Spleen (tissue), 11 donors: ENCODE measurements around the gene DNAAF1. TPM values are rescaled to one million over a fixed set of nuclear protein-coding genes. Genes with fewer than 3 reads are reported as not detected.
"Not testable (repeated sequence)": the region's sequence is repeated elsewhere in the genome, so short reads cannot be mapped to it uniquely, and the experiment has no call there.

Experiments
- DNase-seq: peaks from one replicate; pipeline ENCODE4 v3.0.0-alpha.2; 2020
- H3K27ac ChIP-seq, 8 donors: fragments of 200-600 bp; sonication (generic) in 7 of 8; 1 replicate in 4 of 8; 2 replicates in 4 of 8; pipeline versions ENCODE4 v1.5.0 to v1.8.0; 2016 to 2021; ENCODE audit warnings: inconsistent platforms in 4 of 8, mild to moderate bottlenecking in 4 of 8, moderate library complexity in 1 of 8
- H3K27me3 ChIP-seq, 7 donors: fragments of 200-600 bp; sonication (generic) in 6 of 7; replicated peaks in 1 of 7; 1 replicate in 4 of 7; 2 replicates in 3 of 7; pipeline versions ENCODE4 v1.5.0 to v1.8.0; 2016 to 2021; ENCODE audit warnings: inconsistent platforms in 3 of 7, mild to moderate bottlenecking in 1 of 7
- H3K36me3 ChIP-seq, 6 donors: fragments of 200-600 bp; sonication (generic) in 5 of 6; 1 replicate in 4 of 6; 2 replicates in 2 of 6; pipeline versions ENCODE4 v1.5.0 to v1.8.0; 2016 to 2021; ENCODE audit warnings: inconsistent platforms in 2 of 6
- H3K4me1 ChIP-seq, 6 donors: fragments of 200-600 bp; sonication (generic) in 5 of 6; 1 replicate in 3 of 6; 2 replicates in 3 of 6; pipeline versions ENCODE4 v1.5.0 to v1.8.0; 2016 to 2021; ENCODE audit warnings: inconsistent platforms in 3 of 6
- H3K4me3 ChIP-seq, 8 donors: fragments of 200-600 bp; sonication (generic) in 7 of 8; 1 replicate in 4 of 8; 2 replicates in 4 of 8; pipeline versions ENCODE4 v1.5.0 to v1.8.0; 2016 to 2021; ENCODE audit warnings: inconsistent platforms in 4 of 8, mild to moderate bottlenecking in 4 of 8, moderate library complexity in 2 of 8
- H3K9me3 ChIP-seq, 8 donors: fragments of 200-600 bp; sonication (generic) in 7 of 8; 1 replicate in 4 of 8; 2 replicates in 4 of 8; pipeline versions ENCODE4 v1.5.0 to v1.8.0; 2016 to 2021; ENCODE audit warnings: inconsistent platforms in 4 of 8
- CTCF ChIP-seq, 11 experiments: fragments of 200-600 bp in 7 of 11; fragments of 450-650 bp in 4 of 11; sonication (generic) in 4 of 11; IDR thresholded peaks in 8 of 11; conservative IDR thresholded peaks in 3 of 11; 1 replicate in 7 of 11; 2 replicates in 4 of 11; pipeline versions ENCODE4 v1.4.0 to v1.8.0; 2016 to 2021; ENCODE audit warnings: antibody characterized with exemption in 11 of 11, inconsistent platforms in 4 of 11, mild to moderate bottlenecking in 1 of 11
- POLR2A ChIP-seq, 3 donors: fragments of 450-650 bp; IDR thresholded peaks; one replicate each; pipeline ENCODE4 v1.5.1; 2017; ENCODE audit warnings: antibody characterized with exemption in 3 of 3, mild to moderate bottlenecking in 1 of 3
- POLR2AphosphoS5 ChIP-seq, 3 donors: sonication (generic); formaldehyde crosslinking; IDR thresholded peaks; one replicate each; pipeline ENCODE4 v1.5.1; 2017; ENCODE audit warnings: antibody characterized with exemption in 3 of 3
- WGBS, 5 donors: extraction: QIAGEN DNeasy Blood & Tissue Kit in 3 of 5; methylation state at CpG; one replicate each; pipeline versions ENCODE4 v1.1.5 to v1.1.7; 2013 to 2018; 5-methylcytosine and 5-hydroxymethylcytosine counted together
- intact Hi-C: fragments of 100-400 bp; cut with DNase I; formaldehyde crosslinking; loops from one replicate; pipeline ENCODE4 v1.15.0; 2023; ENCODE audit warnings: low total_unique reads
- polyA plus RNA-seq, 3 donors: library from polyadenylated mRNA; stranded (reverse); fragments of 200-250 nt; gene quantifications; one replicate each; pipeline ENCODE4 v1.2.1, GENCODE V29; 2013
- total RNA-seq, 7 donors: library from RNA; depleted of rRNA in 3 of 7; stranded (reverse); fragments of >200 nt in 3 of 7; fragmentation: NEBNext Ultra II Directional in 4 of 7; extraction: Animal tissue kit (Norgen Biotek cat#: 25700) in 4 of 7; gene quantifications; one replicate each; pipeline versions ENCODE4 v1.1.0 to v1.2.1, GENCODE V29; 2016 to 2021
- donor health status: healthy with polysubstance abuse.
- donor health status: DM: no; HTN: no; CAD: no; lungs with moderate emphysema.
- donor health status: DM: no; HTN: no; CAD: no.
- donor health status: Bipolar disorder and iron deficiency.
- donor health status: healthy.
- donor health status: DM: no; HTN: no; CAD: no.
- donor health status: DM: yes; HTN: yes; CAD: no.

The DNAAF1 gene
- total and polyA plus RNA-seq, 10 donors, result 0.20 to 4.3 (median 1.3) TPM; not detected in 1

GRCh38 chr16:84199861-84200260, 54.8 kb downstream of the DNAAF1 start:
- Histone ChIP-seq H3K4me3 (no peak overlapping the region), H3K4me1 (peaks cover 0 to 8% (median 0%) of the 10 kb centered on the region in 6 donors), H3K36me3 (no peaks in the 10 kb centered on the region), H3K9me3 (no peaks in the 10 kb centered on the region), H3K27ac (peak overlapping the region in 4 of 8 donors; percentile 39 to 72 (median 59)), H3K27me3 (peaks cover 0 to 25% (median 0%) of the 10 kb centered on the region in 7 donors)
- intact Hi-C loops, result no loop called here
- 45 to 63% (median 61%) methylated on average over 9 to 10 of the region's 10 CpGs for WGBS, 5 donors
- TF ChIP-seq POLR2A (IDR thresholded peaks at IDR 0.05) (no peak), POLR2AphosphoS5 (IDR thresholded peaks at IDR 0.05) (peak in 2 of 3 donors; percentile 67 to 70), CTCF (IDR thresholded peaks at IDR 0.05 in 8 of 11, conservative IDR thresholded peaks at IDR 0.05 in 3 of 11) (no peak)
- peak; percentile 83 for DNase-seq

- H3K27ac ChIP-seq, H3K9me3 ChIP-seq, H3K36me3 ChIP-seq, H3K4me1 ChIP-seq, DNase-seq, intact Hi-C loops, H3K4me3 ChIP-seq, H3K27me3 ChIP-seq: not testable (repeated sequence)
- 85 to 97% (median 94%) methylated on average over 9 to 26 of the region's 26 CpGs for WGBS, 5 donors
Measured at GRCh38 chr16:84204551-84204950, 59.4 kb downstream of the DNAAF1 start.

- H3K4me3 ChIP-seq, H3K36me3 ChIP-seq, H3K27ac ChIP-seq, H3K4me1 ChIP-seq, H3K9me3 ChIP-seq, intact Hi-C loops, H3K27me3 ChIP-seq, DNase-seq: not testable (repeated sequence)
- WGBS, 5 donors, result 87 to 96% (median 92%) methylated on average over 4 to 6 of the region's 6 CpGs
Measured at GRCh38 chr16:84205123-84205522, 60.0 kb downstream of the DNAAF1 start.

GRCh38 chr16:84205976-84206691, 61.0 kb downstream of the DNAAF1 start:
- WGBS, 5 donors, result 83 to 89% (median 88%) methylated on average over 18 of the region's 18 CpGs
- no peak for DNase-seq
- intact Hi-C loops, result no loop called here
- H3K4me1 ChIP-seq, result no peaks in the 10 kb centered on the region
- H3K4me3 ChIP-seq, result no peak overlapping the region
- no peak for TF ChIP-seq CTCF (IDR thresholded peaks at IDR 0.05 in 8 of 11, conservative IDR thresholded peaks at IDR 0.05 in 3 of 11)
- TF ChIP-seq POLR2A (IDR thresholded peaks at IDR 0.05), result no peak
- H3K27ac ChIP-seq, result no peak overlapping the region
- H3K9me3 ChIP-seq, result no peaks in the 10 kb centered on the region
- no peaks in the 10 kb centered on the region for H3K36me3 ChIP-seq
- H3K27me3 ChIP-seq, result no peaks in the 10 kb centered on the region

- Histone ChIP-seq H3K9me3 (no peaks in the 10 kb centered on the region), H3K27ac (no peak overlapping the region), H3K4me3 (no peak overlapping the region), H3K4me1 (no peaks in the 10 kb centered on the region), H3K36me3 (no peaks in the 10 kb centered on the region), H3K27me3 (no peaks in the 10 kb centered on the region)
- intact Hi-C loops, result no loop called here
- no peak for DNase-seq
- 65 to 82% (median 80%) methylated on average over 6 of the region's 6 CpGs for WGBS, 5 donors
- TF ChIP-seq POLR2AphosphoS5 (IDR thresholded peaks at IDR 0.05) (no peak), POLR2A (IDR thresholded peaks at IDR 0.05) (no peak), CTCF (IDR thresholded peaks at IDR 0.05 in 8 of 11, conservative IDR thresholded peaks at IDR 0.05 in 3 of 11) (no peak)
Measured at GRCh38 chr16:84207251-84207650, 62.1 kb downstream of the DNAAF1 start.
